NCI-H2196 (cell line): ENCODE measurements around the gene RNF150.

Experiments used
- DNase-seq: peaks from one replicate; lab custom pipeline; 2025; ENCODE audit not compliant: unreplicated experiment; lab: John Stamatoyannopoulos, UW

RNF150 gene

GRCh38 chr4:140930011-140930410 is 203.3 kb downstream of the RNF150 start:
- DNase-seq: no peak

GRCh38 chr4:140928880-140929279 is 204.4 kb downstream of the RNF150 start:
- no peak for DNase-seq

- DNase-seq: no peak
Measured at GRCh38 chr4:140926672-140927071, 206.6 kb downstream of the RNF150 start.

- DNase-seq: no peak
Measured at GRCh38 chr4:140925417-140925816, 207.9 kb downstream of the RNF150 start.

GRCh38 chr4:140924761-140925392 is 208.4 kb downstream of the RNF150 start:
- no peak for DNase-seq

- DNase-seq: no peak
Measured at GRCh38 chr4:140906993-140907962, 226.0 kb downstream of the RNF150 start.

GRCh38 chr4:140904904-140905303 is 228.4 kb downstream of the RNF150 start:
- no peak for DNase-seq

GRCh38 chr4:140903522-140904475 is 229.5 kb downstream of the RNF150 start:
- no peak for DNase-seq

GRCh38 chr4:140901736-140902336 is 231.4 kb downstream of the RNF150 start:
- no peak for DNase-seq

- DNase-seq: no peak
Measured at GRCh38 chr4:140893939-140894338, 239.3 kb downstream of the RNF150 start.

GRCh38 chr4:140888054-140888453 is 245.2 kb downstream of the RNF150 start:
- no peak for DNase-seq

GRCh38 chr4:140887467-140887866 is 245.8 kb downstream of the RNF150 start:
- DNase-seq: no peak

- DNase-seq: peak; percentile 17
Measured at GRCh38 chr4:140884431-140885058, 248.7 kb downstream of the RNF150 start.

GRCh38 chr4:140877781-140878180 is 255.5 kb downstream of the RNF150 start:
- no peak for DNase-seq

- no peak for DNase-seq
Measured at GRCh38 chr4:140876615-140877364, 256.5 kb downstream of the RNF150 start.

GRCh38 chr4:140875746-140876452 is 257.4 kb downstream of the RNF150 start:
- no peak for DNase-seq

GRCh38 chr4:140874056-140874455 is 259.2 kb downstream of the RNF150 start:
- no peak for DNase-seq

GRCh38 chr4:140871368-140871767 is 261.9 kb downstream of the RNF150 start:
- DNase-seq: no peak

- no peak for DNase-seq
Measured at GRCh38 chr4:140870427-140870826, 262.8 kb downstream of the RNF150 start.
